ENCODE results near the gene DIDO1.

- TF ChIP-seq POLR2A (IDR thresholded peaks at IDR 0.05), result no peak
- no peak for TF ChIP-seq CTCF (IDR thresholded peaks at IDR 0.05)
These were observed 49.0 kb upstream of the DIDO1 start for GRCh38 chr20:62975251-62975760.

All from lower leg skin (tissue), 3 donors.